Heart left ventricle (tissue), 13 donors: ENCODE data around the gene SUGCT.

Experiments
- POLR2A ChIP-seq, 2 donors: fragments of 450-650 bp; IDR thresholded peaks; one replicate each; pipeline ENCODE4 v1.6.1; 2017; ENCODE audit warnings: antibody characterized with exemption in 2 of 2, mild to moderate bottlenecking in 2 of 2, moderate library complexity in 2 of 2
- TF ChIP-seq, protein P1 (sequence below), 12 donors: fragments of 200-600 bp; sonication (generic) in 4 of 12; IDR thresholded peaks; one replicate each; pipeline versions ENCODE4 v1.5.0 to v1.8.0; 2018 to 2022; ENCODE audit warnings: antibody characterized with exemption in 12 of 12, mild to moderate bottlenecking in 5 of 12
- donor health status: ischemic (EF 13 %, LVEDD 7.1; RV severe dilation, severe dysfunction).
- donor health status: DM: no; HTN: yes; CAD: no.
- donor health status: DM: no; HTN: no; CAD: no.
- donor health status: ischemic (EF 25% LVEDD 6.9; RV normal size, moderate dysfunction).
- donor health status: ischemic (EF 25% LVEDD 5.7; RV mildly dilated, moderate dysfunction).
- donor health status: ischemic (EF 35%, LVEDD 5.7; RV mildly dilated, moderate dysfunction).
- donor health status: nonischemic (EF 11% LVEDD 7.7; RV severe dilation, severe dysfunction).
- donor health status: DM: yes; HTN: yes; CAD: no.
- donor health status: PGD.
- donor health status: ischemic (EF 29% LVEDD 5.4; RV normal size, mild dysfunction).
- donor health status: nonischemic (EF 23%, LVEDD 6.1; RV moderate dilation, normal function).

GRCh38 chr7:40757109-40757508 lies 622.3 kb downstream of the SUGCT start:
- TF ChIP-seq, protein P1, sequence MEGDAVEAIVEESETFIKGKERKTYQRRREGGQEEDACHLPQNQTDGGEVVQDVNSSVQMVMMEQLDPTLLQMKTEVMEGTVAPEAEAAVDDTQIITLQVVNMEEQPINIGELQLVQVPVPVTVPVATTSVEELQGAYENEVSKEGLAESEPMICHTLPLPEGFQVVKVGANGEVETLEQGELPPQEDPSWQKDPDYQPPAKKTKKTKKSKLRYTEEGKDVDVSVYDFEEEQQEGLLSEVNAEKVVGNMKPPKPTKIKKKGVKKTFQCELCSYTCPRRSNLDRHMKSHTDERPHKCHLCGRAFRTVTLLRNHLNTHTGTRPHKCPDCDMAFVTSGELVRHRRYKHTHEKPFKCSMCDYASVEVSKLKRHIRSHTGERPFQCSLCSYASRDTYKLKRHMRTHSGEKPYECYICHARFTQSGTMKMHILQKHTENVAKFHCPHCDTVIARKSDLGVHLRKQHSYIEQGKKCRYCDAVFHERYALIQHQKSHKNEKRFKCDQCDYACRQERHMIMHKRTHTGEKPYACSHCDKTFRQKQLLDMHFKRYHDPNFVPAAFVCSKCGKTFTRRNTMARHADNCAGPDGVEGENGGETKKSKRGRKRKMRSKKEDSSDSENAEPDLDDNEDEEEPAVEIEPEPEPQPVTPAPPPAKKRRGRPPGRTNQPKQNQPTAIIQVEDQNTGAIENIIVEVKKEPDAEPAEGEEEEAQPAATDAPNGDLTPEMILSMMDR (IDR thresholded peaks at IDR 0.05): no peak
- TF ChIP-seq POLR2A (IDR thresholded peaks at IDR 0.05): no peak
